Psoas muscle (tissue), 8 donors: ENCODE results near the gene MRPS18B. TPM values are rescaled to one million over a fixed set of nuclear protein-coding genes. Genes with fewer than 3 reads are reported as not detected.
A peak's percentile ranks its signal among the peaks of the same experiment; 100 is the strongest.

Experiments used
- ATAC-seq, 4 donors: fragments of 200-7000 bp; cut with Tn5 transposase; one replicate each; pipeline ENCODE4 v1.9.1; 2020; ENCODE audit warnings: moderate library complexity in 3 of 4, mild to moderate bottlenecking in 2 of 4
- DNase-seq, 2 donors: peaks; one replicate each; pipeline ENCODE4 v3.0.0-alpha.2; 2020
- H3K27ac ChIP-seq: fragments of 200-600 bp; one replicate; pipeline ENCODE4 v1.8.0; 2022
- H3K27me3 ChIP-seq, 3 donors: fragments of 200-600 bp in 1 of 3; one replicate each; pipeline versions ENCODE4 v1.6.1 to v1.8.0; 2013 to 2022; ENCODE audit warnings: low read length in 2 of 3, mild to moderate bottlenecking in 2 of 3, moderate library complexity in 1 of 3; ENCODE audit not compliant: insufficient read depth in 3 of 3
- H3K36me3 ChIP-seq, 2 donors: fragments of 200-600 bp in 1 of 2; one replicate each; pipeline versions ENCODE4 v1.6.1 to v1.8.0; 2013 to 2022; ENCODE audit warnings: low read depth in 1 of 2, mild to moderate bottlenecking in 1 of 2, moderate library complexity in 1 of 2; ENCODE audit not compliant: insufficient read depth in 1 of 2
- H3K4me1 ChIP-seq: fragments of 200-600 bp; one replicate; pipeline ENCODE4 v1.8.0; 2022
- H3K4me3 ChIP-seq: fragments of 200-600 bp; one replicate; pipeline ENCODE4 v1.8.0; 2022; ENCODE audit warnings: mild to moderate bottlenecking
- H3K9me3 ChIP-seq: fragments of 200-600 bp; one replicate; pipeline ENCODE4 v1.8.0; 2022
- CTCF ChIP-seq: fragments of 200-600 bp; IDR thresholded peaks from one replicate; pipeline ENCODE4 v1.8.0; 2022; ENCODE audit warnings: antibody characterized with exemption
- WGBS, 3 donors: extraction: QIAGEN DNeasy Blood & Tissue Kit; methylation state at CpG; one replicate each; pipeline versions ENCODE4 v1.1.6 to v1.1.7; 2013; 5-methylcytosine and 5-hydroxymethylcytosine counted together
- intact Hi-C, 2 donors: fragments of 100-400 bp; cut with DNase I; formaldehyde crosslinking; loops; one replicate each; pipeline versions ENCODE4 v1.11.0 to v1.14.2; 2022
- polyA plus RNA-seq, 3 donors: library from polyadenylated mRNA; stranded (reverse); fragments of 200-250 nt; gene quantifications; one replicate each; pipeline ENCODE4 v1.2.3, GENCODE V29; 2013
- total RNA-seq, 4 donors: library from RNA; stranded (reverse); fragmentation: NEBNext Ultra II Directional in 2 of 4; extraction: Animal tissue kit (Norgen Biotek cat#: 25700) in 2 of 4; gene quantifications; one replicate each; pipeline versions ENCODE4 v1.2.1 to v1.2.4, GENCODE V29; 2021 to 2023
- donor health status: healthy with polysubstance abuse.
- donor health status: DM: no; HTN: no; CAD: no; lungs with moderate emphysema.
- donor health status: Bipolar disorder and iron deficiency.
- donor health status: healthy.
- donor health status: DM: yes; HTN: yes; CAD: no.
- donor health status: DM: no; HTN: no; CAD: no.
- donor health status: DM: no; HTN: no; CAD: no.
- donor health status: DM: yes; HTN: yes; CAD: no.

Gene MRPS18B
- total and polyA plus RNA-seq, 7 donors = 109 to 303 (median 184) TPM

- WGBS, 3 donors = 35 to 54% (median 35%) methylated on average over 6 of the region's 6 CpGs
- TF ChIP-seq CTCF = no peak
- Histone ChIP-seq H3K4me1 (peaks cover 42% of the 10 kb centered on the region), H3K9me3 (no peaks in the 10 kb centered on the region), H3K36me3 (peaks cover 4 to 34% of the 10 kb centered on the region in 2 donors), H3K27me3 (no peaks in the 10 kb centered on the region), H3K4me3 (peak overlapping the region; percentile 84), H3K27ac (peak overlapping the region; percentile 99)
- intact Hi-C loops = loop anchor here in 1 of 2 donors (5.0 kb wide), 1 partner anchor 35 kb away; no protein-coding TSS in a partner anchor
- DNase-seq (no peak), ATAC-seq (no peak)
These were observed 4.9 kb upstream of the MRPS18B start for GRCh38 chr6:30612687-30613248.

- Histone ChIP-seq H3K4me1 (peaks cover 43% of the 10 kb centered on the region), H3K36me3 (peaks cover 4 to 27% of the 10 kb centered on the region in 2 donors), H3K9me3 (no peaks in the 10 kb centered on the region), H3K27me3 (no peaks in the 10 kb centered on the region), H3K27ac (peak overlapping the region; percentile 99), H3K4me3 (peak overlapping the region; percentile 84)
- intact Hi-C loops = loop anchor here in 1 of 2 donors (5.0 kb wide), 1 partner anchor 36 kb away; no protein-coding TSS in a partner anchor
- no peak for TF ChIP-seq CTCF
- DNase-seq (no peak), ATAC-seq (no peak)
These were observed 4.2 kb upstream of the MRPS18B start for GRCh38 chr6:30613251-30614043.

- 12 to 14% (median 12%) methylated on average over 8 of the region's 8 CpGs for WGBS, 3 donors
- Histone ChIP-seq H3K4me3 (peak overlapping the region; percentile 84), H3K27ac (peak overlapping the region; percentile 99), H3K4me1 (peaks cover 50% of the 10 kb centered on the region), H3K9me3 (no peaks in the 10 kb centered on the region), H3K27me3 (no peaks in the 10 kb centered on the region), H3K36me3 (peaks cover 4 to 23% of the 10 kb centered on the region in 2 donors)
- intact Hi-C loops = loop anchor here in 1 of 2 donors (5.0 kb wide), 1 partner anchor 37 kb away; no protein-coding TSS in a partner anchor
- ATAC-seq (no peak), DNase-seq (no peak)
- TF ChIP-seq CTCF = no peak
These were observed 3.4 kb upstream of the MRPS18B start for GRCh38 chr6:30614044-30614842.

- intact Hi-C loops = loop anchor here (5.0 kb wide), 2 partner anchors 38 to 127 kb away; partner anchors contain the start of genes FLOT1 (in 1 of the 2) and IER3 (in 1 of the 2)
- H3K27ac ChIP-seq = peak overlapping the region; percentile 99
- peaks cover 52% of the 10 kb centered on the region for H3K4me1 ChIP-seq
- H3K4me3 ChIP-seq = peak overlapping the region; percentile 84
- ATAC-seq = peak; percentile 71 to 73 (median 73)
- 0 to 2% (median 1%) methylated on average over 6 of the region's 6 CpGs for WGBS, 3 donors
- no peak for TF ChIP-seq CTCF
- peak; percentile 77 to 85 for DNase-seq
- no peaks in the 10 kb centered on the region for H3K9me3 ChIP-seq
- H3K27me3 ChIP-seq = no peaks in the 10 kb centered on the region
- peaks cover 0 to 23% of the 10 kb centered on the region in 2 donors for H3K36me3 ChIP-seq
These were observed 2.8 kb upstream of the MRPS18B start for GRCh38 chr6:30614843-30615218.
